ENCODE data around the gene CNN2. TPM values are rescaled to one million over a fixed set of nuclear protein-coding genes. Genes with fewer than 3 reads are reported as not detected.
A peak's percentile ranks its signal among the peaks of the same experiment; 100 is the strongest.

Gene CNN2
- total RNA-seq: 76.1 TPM

DNA sequence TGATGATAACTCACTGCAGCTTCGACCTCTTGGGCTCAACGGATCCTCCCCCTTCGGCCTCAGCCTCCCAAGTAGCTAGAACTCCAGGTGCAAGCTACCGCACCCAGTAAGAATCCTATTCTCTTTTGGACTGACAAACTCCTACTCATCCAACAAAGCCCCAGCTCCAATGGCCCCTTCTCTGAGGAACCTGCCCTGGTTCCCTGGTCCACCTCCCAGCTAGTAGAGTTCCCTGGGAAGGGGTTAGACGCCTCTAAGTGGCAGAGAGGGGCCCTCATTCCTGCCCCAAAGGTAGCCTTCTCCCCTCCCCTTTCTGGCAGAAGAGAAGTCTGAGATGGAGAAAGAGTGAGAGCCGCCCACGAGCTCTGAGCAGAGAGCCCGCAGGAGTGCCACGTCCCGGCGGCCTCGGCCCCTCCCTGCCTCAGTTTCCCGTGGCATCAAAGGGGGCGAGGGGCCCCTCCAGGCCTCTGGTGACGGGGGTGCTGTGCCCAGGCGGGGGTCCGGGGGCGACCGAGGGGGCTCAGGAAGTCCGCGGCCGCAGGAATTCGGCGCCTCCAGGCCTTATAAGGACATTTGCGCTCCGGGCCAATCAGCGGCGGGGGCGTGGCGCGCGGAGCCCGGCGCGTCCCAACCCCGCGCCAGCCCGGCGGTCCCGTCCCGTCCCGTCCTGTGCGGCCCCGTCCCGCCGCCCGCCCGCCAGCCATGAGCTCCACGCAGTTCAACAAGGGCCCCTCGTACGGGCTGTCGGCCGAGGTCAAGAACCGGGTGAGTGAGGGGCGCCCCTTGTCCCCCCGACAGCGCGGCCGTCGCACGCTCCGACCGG lies at the start of gene CNN2:
CNN2 (plus strand) TSS at position 649 of the 823 bp plus-strand sequence; CDS start at position 703, 54 bp downstream.
- no peak for DNase-seq (ENCODE audit: extremely low spot score in 2 of 2)

DNA sequence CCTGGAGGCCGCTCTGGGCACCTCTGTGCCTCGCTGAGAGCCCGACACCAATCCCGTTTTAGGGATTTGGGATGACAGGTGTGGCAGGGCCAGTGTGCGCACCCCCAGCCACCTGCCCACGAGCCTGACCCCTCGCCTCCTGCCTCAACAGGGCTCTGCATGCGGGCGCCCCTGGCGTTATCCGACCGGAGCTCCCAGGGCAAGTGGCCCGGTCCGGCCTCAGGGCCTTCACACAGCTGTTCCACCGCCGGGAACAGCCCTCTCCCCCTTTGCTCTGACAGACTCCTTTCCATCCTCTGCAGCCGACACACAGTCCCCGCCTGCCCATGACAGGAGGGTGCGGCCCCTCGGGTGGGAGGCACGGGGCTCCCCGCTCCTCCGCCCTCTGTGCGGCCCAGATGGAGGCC lies 49.3 kb upstream of the CNN2 start:
- intact Hi-C loops (cut with DNase I): no loop called here
- H3K36me3 ChIP-seq: peaks cover 0 to 4% of the 10 kb centered on the region in 2 donors
- TF ChIP-seq POLR2A (IDR thresholded peaks at IDR 0.05): no peak
- TF ChIP-seq POLR2AphosphoS5 (IDR thresholded peaks at IDR 0.05; ENCODE audit: insufficient read depth in 1 of 2, low read depth in 1 of 2): no peak
- TF ChIP-seq, protein P1, sequence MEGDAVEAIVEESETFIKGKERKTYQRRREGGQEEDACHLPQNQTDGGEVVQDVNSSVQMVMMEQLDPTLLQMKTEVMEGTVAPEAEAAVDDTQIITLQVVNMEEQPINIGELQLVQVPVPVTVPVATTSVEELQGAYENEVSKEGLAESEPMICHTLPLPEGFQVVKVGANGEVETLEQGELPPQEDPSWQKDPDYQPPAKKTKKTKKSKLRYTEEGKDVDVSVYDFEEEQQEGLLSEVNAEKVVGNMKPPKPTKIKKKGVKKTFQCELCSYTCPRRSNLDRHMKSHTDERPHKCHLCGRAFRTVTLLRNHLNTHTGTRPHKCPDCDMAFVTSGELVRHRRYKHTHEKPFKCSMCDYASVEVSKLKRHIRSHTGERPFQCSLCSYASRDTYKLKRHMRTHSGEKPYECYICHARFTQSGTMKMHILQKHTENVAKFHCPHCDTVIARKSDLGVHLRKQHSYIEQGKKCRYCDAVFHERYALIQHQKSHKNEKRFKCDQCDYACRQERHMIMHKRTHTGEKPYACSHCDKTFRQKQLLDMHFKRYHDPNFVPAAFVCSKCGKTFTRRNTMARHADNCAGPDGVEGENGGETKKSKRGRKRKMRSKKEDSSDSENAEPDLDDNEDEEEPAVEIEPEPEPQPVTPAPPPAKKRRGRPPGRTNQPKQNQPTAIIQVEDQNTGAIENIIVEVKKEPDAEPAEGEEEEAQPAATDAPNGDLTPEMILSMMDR (IDR thresholded peaks at IDR 0.05): no peak

More for the DNA sequence above, at the start of gene CNN2:
- no peaks in the 10 kb centered on the region for H3K27me3 ChIP-seq
- no peaks in the 10 kb centered on the region for H3K9me3 ChIP-seq
- H3K4me3 ChIP-seq: peak within 1 kb of the TSS; percentile 68 to 89
- intact Hi-C loops (cut with DNase I): loop anchor here (5.0 kb wide), 1 partner anchor 76 kb away; the partner anchor contains the start of gene GPX4
- peaks cover 52% of the 10 kb centered on the region for H3K4me1 ChIP-seq
- TF ChIP-seq POLR2A (IDR thresholded peaks at IDR 0.05) (peak in 1 of 2 donors; percentile 93), POLR2AphosphoS5 (IDR thresholded peaks at IDR 0.05; ENCODE audit: insufficient read depth in 1 of 2, low read depth in 1 of 2) (peak in 1 of 2 donors; percentile 92)
- TF ChIP-seq, protein P1 (IDR thresholded peaks at IDR 0.05): no peak
- H3K27ac ChIP-seq: peak within 1 kb of the TSS; percentile 94
- no peaks in the 10 kb centered on the region for H3K36me3 ChIP-seq

DNA sequence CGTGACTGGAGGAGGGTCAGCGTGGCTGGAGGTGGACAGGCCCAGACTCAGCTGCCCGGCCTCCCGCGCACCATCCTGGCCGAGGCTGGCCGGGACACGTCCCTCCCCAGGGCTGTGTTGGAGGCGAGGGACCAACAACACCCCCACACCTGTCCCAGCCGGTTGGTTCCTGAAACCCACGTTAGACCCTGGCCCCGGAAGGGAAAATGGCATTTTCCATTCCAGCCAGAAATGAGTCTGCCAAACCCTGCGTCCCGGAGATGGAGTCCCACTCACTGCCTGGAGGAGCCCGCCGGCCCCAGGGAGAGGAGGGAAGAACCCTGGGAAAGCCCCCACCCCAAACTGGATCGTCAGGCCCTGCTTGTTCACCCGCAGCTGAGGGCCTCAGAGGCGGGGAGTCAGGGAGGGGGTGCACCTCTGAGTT lies 47.1 kb upstream of the CNN2 start:
- no peak for DNase-seq (ENCODE audit: extremely low spot score in 2 of 2)
- Histone ChIP-seq H3K4me3 (no peak overlapping the region), H3K9me3 (no peaks in the 10 kb centered on the region), H3K4me1 (peaks cover 20% of the 10 kb centered on the region), H3K27me3 (no peaks in the 10 kb centered on the region), H3K36me3 (no peaks in the 10 kb centered on the region), H3K27ac (no peak overlapping the region)
- intact Hi-C loops (cut with DNase I): no loop called here
- TF ChIP-seq POLR2AphosphoS5 (IDR thresholded peaks at IDR 0.05; ENCODE audit: insufficient read depth in 1 of 2, low read depth in 1 of 2) (no peak), POLR2A (IDR thresholded peaks at IDR 0.05) (no peak)
- TF ChIP-seq, protein P1 (IDR thresholded peaks at IDR 0.05): no peak

More for the DNA sequence above, 49.3 kb upstream of the CNN2 start:
- no peak overlapping the region for H3K27ac ChIP-seq
- no peaks in the 10 kb centered on the region for H3K9me3 ChIP-seq
- H3K4me1 ChIP-seq: peaks cover 7% of the 10 kb centered on the region
- DNase-seq (ENCODE audit: extremely low spot score in 2 of 2): no peak
- no peaks in the 10 kb centered on the region for H3K27me3 ChIP-seq
- H3K4me3 ChIP-seq: no peak overlapping the region

DNA sequence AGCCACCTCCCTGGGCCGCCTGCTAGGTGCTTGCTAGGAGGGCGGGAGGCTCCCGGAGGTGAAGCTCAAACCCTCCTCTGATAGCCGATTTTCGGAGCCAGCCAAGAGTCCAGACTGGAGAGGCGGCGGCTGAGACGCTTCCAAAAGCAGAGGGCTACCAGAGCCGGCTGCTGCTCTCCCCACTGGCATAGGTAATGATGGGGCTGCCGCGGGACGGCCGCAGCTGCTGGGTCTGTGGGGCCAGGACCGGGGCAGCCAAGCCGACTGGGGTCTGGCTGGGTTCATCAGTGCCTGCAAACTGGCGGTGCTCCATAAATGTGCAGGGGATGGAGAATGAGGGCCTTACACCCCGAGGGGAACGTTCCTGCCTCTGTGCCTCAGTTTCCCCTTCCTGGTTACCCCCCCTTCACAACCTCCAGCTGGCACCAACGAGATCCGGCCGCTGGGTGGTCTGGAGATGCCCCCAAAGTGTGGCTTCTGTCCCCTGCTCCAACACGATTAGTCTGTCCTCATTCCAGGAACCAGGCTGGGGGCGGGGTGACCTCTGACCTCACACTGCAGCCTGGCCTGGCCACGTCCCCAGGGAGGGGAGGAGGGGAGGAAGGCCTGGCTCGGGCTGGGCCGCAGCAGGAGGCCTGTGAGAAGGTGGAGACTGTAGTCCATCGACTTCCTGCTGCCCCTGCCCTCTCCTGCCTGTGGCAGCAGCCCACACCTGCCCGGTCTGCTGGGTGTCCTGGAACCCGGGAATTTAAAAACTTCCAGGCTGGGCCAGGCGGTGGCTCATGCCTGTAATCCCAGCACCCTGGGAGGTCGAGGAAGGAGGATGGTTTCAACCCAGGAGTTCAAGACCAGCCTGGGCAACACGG lies 46.0 kb upstream of the CNN2 start:
- Histone ChIP-seq H3K36me3 (no peaks in the 10 kb centered on the region), H3K4me3 (no peak overlapping the region), H3K27ac (no peak overlapping the region), H3K4me1 (peaks cover 28% of the 10 kb centered on the region), H3K27me3 (no peaks in the 10 kb centered on the region), H3K9me3 (no peaks in the 10 kb centered on the region)
- TF ChIP-seq, protein P1 (IDR thresholded peaks at IDR 0.05): no peak
- DNase-seq (ENCODE audit: extremely low spot score in 2 of 2): no peak
- intact Hi-C loops (cut with DNase I): loop anchor here (5.0 kb wide), 1 partner anchor 118 kb away; no protein-coding TSS in a partner anchor

Data from vagina (tissue), 2 donors.